ENCODE measurements around the gene EFCAB6. TPM values are rescaled to one million over a fixed set of nuclear protein-coding genes. Genes with fewer than 3 reads are reported as not detected.

Gene EFCAB6
- total RNA-seq, 1 experiment from 2014 or later = 0.52 TPM

DNA sequence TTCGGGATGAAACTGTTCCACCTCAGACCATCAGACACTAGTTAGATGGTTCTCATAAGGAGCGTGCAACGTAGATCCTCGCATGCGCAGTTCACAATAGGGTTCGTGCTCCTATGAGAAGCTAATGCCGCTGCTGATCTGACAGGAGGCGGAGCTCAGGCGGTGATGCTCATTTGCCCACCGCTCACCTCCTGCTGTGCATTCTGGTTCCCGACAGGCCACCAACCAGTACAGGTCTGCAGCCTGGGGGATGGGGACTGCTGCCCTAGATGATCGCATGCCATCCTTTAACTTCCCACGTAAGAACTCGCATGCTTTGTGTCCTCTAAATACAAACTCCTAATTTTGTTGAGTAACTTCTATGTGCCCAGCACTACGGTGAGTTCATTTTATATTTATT lies 62.6 kb downstream of the EFCAB6 start:
- CTCF ChIA-PET = no interaction called here
- no peak overlapping the region for H2AFZ ChIP-seq (ENCODE audit: low read depth, low read length, poor library complexity, severe bottlenecking)
- H3K4me3 ChIP-seq (replicated peaks in 1 of 2; ENCODE audit: low read depth in 1 of 2, low read length in 2 of 2) = no peak overlapping the region
- no peaks in the 10 kb centered on the region for H3K9me3 ChIP-seq (ENCODE audit: control insufficient read depth in 1 of 2, insufficient read depth in 1 of 2, low read depth in 1 of 2, low read length in 2 of 2)
- H3K27me3 ChIP-seq (ENCODE audit: insufficient read depth, low read length) = peaks cover 89% of the 10 kb centered on the region
- no peak for ATAC-seq
- H3K4me1 ChIP-seq (ENCODE audit: control insufficient read depth in 1 of 2, insufficient read depth in 2 of 2, low read length in 2 of 2) = no peaks in the 10 kb centered on the region
- intact Hi-C loops (cut with micrococcal nuclease) = no loop called here
- RAD21 ChIA-PET (ENCODE audit: low non-redundant PET in 1 of 2, low total read pairs in 2 of 2, uncharacterized antibody in 2 of 2, unreplicated experiment in 2 of 2) = no interaction called here
- H3K9me2 ChIP-seq (ENCODE audit: insufficient read depth) = no peaks in the 10 kb centered on the region
- H3K4me2 ChIP-seq (ENCODE audit: low read length) = no peak overlapping the region
- POLR2A ChIA-PET = no interaction called here
- H3K79me2 ChIP-seq (ENCODE audit: insufficient read depth, low read length) = no peaks in the 10 kb centered on the region
- H4K20me1 ChIP-seq (ENCODE audit: insufficient read depth) = no peaks in the 10 kb centered on the region
- no peak for TF ChIP-seq EZH2 (IDR thresholded peaks at IDR 0.05)
- DNase-seq (ENCODE audit: low read depth, low spot score) = no peak
- no peak overlapping the region for H3K9ac ChIP-seq (ENCODE audit: low read length)
- H3K27ac ChIP-seq (ENCODE audit: low read depth, low read length) = no peak overlapping the region
- BruUV-seq (replicated peaks) = no TSS peak
- no peaks in the 10 kb centered on the region for H3K36me3 ChIP-seq (ENCODE audit: control insufficient read depth in 1 of 2, insufficient read depth in 2 of 2, low read length in 2 of 2)

DNA sequence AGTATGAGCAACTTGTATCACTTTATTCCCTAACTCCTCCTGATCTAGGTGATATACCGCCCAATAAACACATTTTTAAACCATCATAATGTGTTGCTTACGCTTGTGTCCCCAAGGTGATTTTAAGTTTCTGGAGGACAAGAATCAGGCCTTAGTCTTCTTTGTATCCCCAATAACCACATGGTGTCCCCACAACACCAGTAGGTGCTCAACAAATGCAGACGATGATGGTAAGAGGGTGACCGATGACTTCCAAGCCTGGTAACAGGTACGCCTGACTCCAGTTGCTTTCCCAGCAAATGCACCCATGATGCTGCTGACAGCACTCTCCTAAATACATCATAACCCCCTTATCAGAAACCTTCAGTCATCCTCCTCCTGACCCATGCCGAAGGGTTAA lies 64.2 kb downstream of the EFCAB6 start:
- H3K4me1 ChIP-seq (ENCODE audit: control insufficient read depth in 1 of 2, insufficient read depth in 2 of 2, low read length in 2 of 2) = no peaks in the 10 kb centered on the region
- DNase-seq (ENCODE audit: low read depth, low spot score) (no peak), ATAC-seq (no peak)
- H3K9ac ChIP-seq (ENCODE audit: low read length) = no peak overlapping the region
- no peaks in the 10 kb centered on the region for H3K9me2 ChIP-seq (ENCODE audit: insufficient read depth)
- H3K79me2 ChIP-seq (ENCODE audit: insufficient read depth, low read length) = no peaks in the 10 kb centered on the region
- intact Hi-C loops (cut with micrococcal nuclease) = no loop called here
- H2AFZ ChIP-seq (ENCODE audit: low read depth, low read length, poor library complexity, severe bottlenecking) = no peak overlapping the region
- no peaks in the 10 kb centered on the region for H4K20me1 ChIP-seq (ENCODE audit: insufficient read depth)
- BruUV-seq (replicated peaks) = no TSS peak
- no peak overlapping the region for H3K4me2 ChIP-seq (ENCODE audit: low read length)
- RAD21 ChIA-PET (ENCODE audit: low non-redundant PET in 1 of 2, low total read pairs in 2 of 2, uncharacterized antibody in 2 of 2, unreplicated experiment in 2 of 2) = no interaction called here
- peaks cover 75% of the 10 kb centered on the region for H3K27me3 ChIP-seq (ENCODE audit: insufficient read depth, low read length)
- no peak for TF ChIP-seq TCF7L2 (IDR thresholded peaks at IDR 0.05; ENCODE audit: borderline replicate concordance, extremely low read depth, insufficient read depth, insufficient read length)
- TF ChIP-seq CBX3 (IDR thresholded peaks at IDR 0.05; ENCODE audit: low read depth) = no peak
- TF ChIP-seq ZFX (IDR thresholded peaks at IDR 0.05) = no peak
- TF ChIP-seq, protein P1, sequence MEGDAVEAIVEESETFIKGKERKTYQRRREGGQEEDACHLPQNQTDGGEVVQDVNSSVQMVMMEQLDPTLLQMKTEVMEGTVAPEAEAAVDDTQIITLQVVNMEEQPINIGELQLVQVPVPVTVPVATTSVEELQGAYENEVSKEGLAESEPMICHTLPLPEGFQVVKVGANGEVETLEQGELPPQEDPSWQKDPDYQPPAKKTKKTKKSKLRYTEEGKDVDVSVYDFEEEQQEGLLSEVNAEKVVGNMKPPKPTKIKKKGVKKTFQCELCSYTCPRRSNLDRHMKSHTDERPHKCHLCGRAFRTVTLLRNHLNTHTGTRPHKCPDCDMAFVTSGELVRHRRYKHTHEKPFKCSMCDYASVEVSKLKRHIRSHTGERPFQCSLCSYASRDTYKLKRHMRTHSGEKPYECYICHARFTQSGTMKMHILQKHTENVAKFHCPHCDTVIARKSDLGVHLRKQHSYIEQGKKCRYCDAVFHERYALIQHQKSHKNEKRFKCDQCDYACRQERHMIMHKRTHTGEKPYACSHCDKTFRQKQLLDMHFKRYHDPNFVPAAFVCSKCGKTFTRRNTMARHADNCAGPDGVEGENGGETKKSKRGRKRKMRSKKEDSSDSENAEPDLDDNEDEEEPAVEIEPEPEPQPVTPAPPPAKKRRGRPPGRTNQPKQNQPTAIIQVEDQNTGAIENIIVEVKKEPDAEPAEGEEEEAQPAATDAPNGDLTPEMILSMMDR (IDR thresholded peaks at IDR 0.05 in 2 of 3, conservative IDR thresholded peaks at IDR 0.05 in 1 of 3; ENCODE audit: borderline replicate concordance in 1 of 3, insufficient read depth in 1 of 3, low read depth in 2 of 3, low read length in 2 of 3) = no peak
- no peaks in the 10 kb centered on the region for H3K9me3 ChIP-seq (ENCODE audit: control insufficient read depth in 1 of 2, insufficient read depth in 1 of 2, low read depth in 1 of 2, low read length in 2 of 2)
- H3K36me3 ChIP-seq (ENCODE audit: control insufficient read depth in 1 of 2, insufficient read depth in 2 of 2, low read length in 2 of 2) = no peaks in the 10 kb centered on the region
- POLR2A ChIA-PET = no interaction called here
- CTCF ChIA-PET = no interaction called here
- no peak overlapping the region for H3K27ac ChIP-seq (ENCODE audit: low read depth, low read length)
- no peak overlapping the region for H3K4me3 ChIP-seq (replicated peaks in 1 of 2; ENCODE audit: low read depth in 1 of 2, low read length in 2 of 2)
